SK-N-SH (cell line): Measurements from ENCODE around the gene CCL7.

Experiments used
- CTCF ChIP-seq: fragments of 200-600 bp; sonication (generic); IDR thresholded peaks from 2 replicates; pipeline ENCODE4 v1.6.1; 2017; ENCODE audit warnings: antibody characterized with exemption, mild to moderate bottlenecking, moderate library complexity
- NRF1 ChIP-seq: IDR thresholded peaks from 2 replicates; pipeline ENCODE4 v1.6.1; 2012; ENCODE audit warnings: low read depth, mild to moderate bottlenecking, low read length
- POLR2AphosphoS5 ChIP-seq: IDR thresholded peaks from 2 replicates; pipeline ENCODE4 v1.6.1; 2012; ENCODE audit warnings: low read depth, low read length
- REST ChIP-seq: IDR thresholded peaks from 2 replicates; pipeline ENCODE4 v1.6.1; 2012; ENCODE audit warnings: mild to moderate bottlenecking, low read depth, low read length, moderate library complexity
- TCF12 ChIP-seq: IDR thresholded peaks from 2 replicates; pipeline ENCODE4 v1.4.0; 2012
- YY1 ChIP-seq: IDR thresholded peaks from 2 replicates; pipeline ENCODE4 v1.4.0; 2012; ENCODE audit warnings: low read depth, mild to moderate bottlenecking
- ZBTB33 ChIP-seq: IDR thresholded peaks from 2 replicates; pipeline ENCODE4 v1.4.0; 2012; ENCODE audit warnings: low read depth, borderline replicate concordance

- TF ChIP-seq YY1 (no peak), POLR2AphosphoS5 (no peak), CTCF (no peak), REST (no peak), ZBTB33 (no peak), TCF12 (no peak), NRF1 (no peak)
These were observed 41.2 kb upstream of the CCL7 start for GRCh38 chr17:34228781-34229180.
